Vagina (tissue), 2 donors: ENCODE measurements around the gene VWA2. TPM values are rescaled to one million over a fixed set of nuclear protein-coding genes. Genes with fewer than 3 reads are reported as not detected.

ENCODE experiments used
- DNase-seq, 2 donors: peaks; one replicate each; pipeline ENCODE4 v3.0.0-alpha.2; 2017; ENCODE audit errors: extremely low spot score in 2 of 2
- H3K27ac ChIP-seq: fragments of 200-600 bp; sonication (generic); one replicate; pipeline ENCODE4 v1.5.1; 2019
- H3K27me3 ChIP-seq: fragments of 200-600 bp; sonication (generic); one replicate; pipeline ENCODE4 v1.5.1; 2019
- H3K36me3 ChIP-seq, 2 donors: fragments of 200-600 bp; sonication (generic); one replicate each; pipeline ENCODE4 v1.5.1; 2017 to 2019
- H3K4me1 ChIP-seq: fragments of 200-600 bp; sonication (generic); one replicate; pipeline ENCODE4 v1.5.1; 2019
- H3K4me3 ChIP-seq, 2 donors: fragments of 200-600 bp; sonication (generic); 1 replicate in 1 of 2; 2 replicates in 1 of 2; pipeline ENCODE4 v1.5.1; 2016 to 2019
- H3K9me3 ChIP-seq: fragments of 200-600 bp; sonication (generic); one replicate; pipeline ENCODE4 v1.5.1; 2019
- CTCF ChIP-seq, 3 experiments: fragments of 450-650 bp in 2 of 3; fragments of 200-600 bp in 1 of 3; sonication (generic) in 1 of 3; IDR thresholded peaks; one replicate each; pipeline ENCODE4 v1.5.1; 2017 to 2019; ENCODE audit warnings: antibody characterized with exemption in 3 of 3, mild to moderate bottlenecking in 2 of 3, moderate library complexity in 2 of 3
- POLR2A ChIP-seq, 2 donors: fragments of 450-650 bp; IDR thresholded peaks; one replicate each; pipeline ENCODE4 v1.6.1; 2017; ENCODE audit warnings: antibody characterized with exemption in 2 of 2, mild to moderate bottlenecking in 2 of 2, moderate library complexity in 2 of 2
- POLR2AphosphoS5 ChIP-seq, 2 donors: sonication (generic); formaldehyde crosslinking; IDR thresholded peaks; one replicate each; pipeline ENCODE4 v1.9.0; 2017; ENCODE audit warnings: antibody characterized with exemption in 2 of 2, mild to moderate bottlenecking in 2 of 2, low read depth in 1 of 2; ENCODE audit not compliant: insufficient read depth in 1 of 2
- intact Hi-C: fragments of 100-400 bp; cut with DNase I; formaldehyde crosslinking; loops from one replicate; pipeline ENCODE4 v1.15.1; 2023
- total RNA-seq: library from RNA; depleted of rRNA; stranded (reverse); fragments of >200 nt; gene quantifications from one replicate; pipeline ENCODE4 v1.2.3, GENCODE V29; 2016

Gene VWA2
- total RNA-seq, 1 donor from 2014 or later, result 2.9 TPM

- Histone ChIP-seq H3K9me3 (no peaks in the 10 kb centered on the region), H3K36me3 (peaks cover 0 to 13% of the 10 kb centered on the region in 2 donors), H3K4me3 (no peak overlapping the region), H3K27ac (no peak overlapping the region), H3K4me1 (peaks cover 7% of the 10 kb centered on the region), H3K27me3 (no peaks in the 10 kb centered on the region)
- DNase-seq, result no peak
- intact Hi-C loops, result loop anchor here (10.0 kb wide), 2 partner anchors 95 to 485 kb away; partner anchors contain the start of gene AFAP1L2
- no peak for TF ChIP-seq POLR2AphosphoS5 (IDR thresholded peaks at IDR 0.05; ENCODE audit: insufficient read depth in 1 of 2, low read depth in 1 of 2)
- no peak for TF ChIP-seq POLR2A (IDR thresholded peaks at IDR 0.05)
- no peak for TF ChIP-seq CTCF (IDR thresholded peaks at IDR 0.05)
These were observed 70.3 kb downstream of the VWA2 start for GRCh38 chr10:114309364-114309651.

- Histone ChIP-seq H3K4me1 (no peaks in the 10 kb centered on the region), H3K4me3 (no peak overlapping the region), H3K36me3 (peaks cover 0 to 15% of the 10 kb centered on the region in 2 donors), H3K27me3 (no peaks in the 10 kb centered on the region), H3K9me3 (no peaks in the 10 kb centered on the region), H3K27ac (no peak overlapping the region)
- TF ChIP-seq POLR2A (IDR thresholded peaks at IDR 0.05) (no peak), CTCF (IDR thresholded peaks at IDR 0.05) (no peak), POLR2AphosphoS5 (IDR thresholded peaks at IDR 0.05; ENCODE audit: insufficient read depth in 1 of 2, low read depth in 1 of 2) (no peak)
- intact Hi-C loops, result no loop called here
- DNase-seq, result no peak
These were observed 71.3 kb downstream of the VWA2 start for GRCh38 chr10:114310346-114310745.

- no peak overlapping the region for H3K27ac ChIP-seq
- H3K36me3 ChIP-seq, result peaks cover 0 to 20% of the 10 kb centered on the region in 2 donors
- no peaks in the 10 kb centered on the region for H3K27me3 ChIP-seq
- no peak overlapping the region for H3K4me3 ChIP-seq
- TF ChIP-seq POLR2A (IDR thresholded peaks at IDR 0.05), result no peak
- no peak for TF ChIP-seq POLR2AphosphoS5 (IDR thresholded peaks at IDR 0.05; ENCODE audit: insufficient read depth in 1 of 2, low read depth in 1 of 2)
- no peak for TF ChIP-seq CTCF (IDR thresholded peaks at IDR 0.05)
- no peaks in the 10 kb centered on the region for H3K9me3 ChIP-seq
- intact Hi-C loops, result no loop called here
- H3K4me1 ChIP-seq, result no peaks in the 10 kb centered on the region
- DNase-seq, result no peak
These were observed 72.0 kb downstream of the VWA2 start for GRCh38 chr10:114311023-114311422.

GRCh38 chr10:114311496-114312209 lies 72.6 kb downstream of the VWA2 start:
- Histone ChIP-seq H3K4me3 (no peak overlapping the region), H3K27me3 (no peaks in the 10 kb centered on the region), H3K9me3 (no peaks in the 10 kb centered on the region), H3K4me1 (no peaks in the 10 kb centered on the region), H3K36me3 (peaks cover 0 to 20% of the 10 kb centered on the region in 2 donors), H3K27ac (no peak overlapping the region)
- intact Hi-C loops, result no loop called here
- DNase-seq, result no peak
- TF ChIP-seq CTCF (IDR thresholded peaks at IDR 0.05) (no peak), POLR2A (IDR thresholded peaks at IDR 0.05) (no peak), POLR2AphosphoS5 (IDR thresholded peaks at IDR 0.05; ENCODE audit: insufficient read depth in 1 of 2, low read depth in 1 of 2) (no peak)

GRCh38 chr10:114313139-114313538 lies 74.1 kb downstream of the VWA2 start:
- Histone ChIP-seq H3K36me3 (peaks cover 0 to 20% of the 10 kb centered on the region in 2 donors), H3K9me3 (no peaks in the 10 kb centered on the region), H3K27me3 (no peaks in the 10 kb centered on the region), H3K27ac (no peak overlapping the region), H3K4me1 (no peaks in the 10 kb centered on the region), H3K4me3 (no peak overlapping the region)
- TF ChIP-seq POLR2A (IDR thresholded peaks at IDR 0.05) (no peak), POLR2AphosphoS5 (IDR thresholded peaks at IDR 0.05; ENCODE audit: insufficient read depth in 1 of 2, low read depth in 1 of 2) (no peak), CTCF (IDR thresholded peaks at IDR 0.05) (no peak)
- intact Hi-C loops, result no loop called here
- no peak for DNase-seq
